ENCODE measurements around the gene IL18.
"Not testable (repeated sequence)": the region's sequence is repeated elsewhere in the genome, so short reads cannot be mapped to it uniquely, and the experiment has no call there.

Gene IL18

DNA sequence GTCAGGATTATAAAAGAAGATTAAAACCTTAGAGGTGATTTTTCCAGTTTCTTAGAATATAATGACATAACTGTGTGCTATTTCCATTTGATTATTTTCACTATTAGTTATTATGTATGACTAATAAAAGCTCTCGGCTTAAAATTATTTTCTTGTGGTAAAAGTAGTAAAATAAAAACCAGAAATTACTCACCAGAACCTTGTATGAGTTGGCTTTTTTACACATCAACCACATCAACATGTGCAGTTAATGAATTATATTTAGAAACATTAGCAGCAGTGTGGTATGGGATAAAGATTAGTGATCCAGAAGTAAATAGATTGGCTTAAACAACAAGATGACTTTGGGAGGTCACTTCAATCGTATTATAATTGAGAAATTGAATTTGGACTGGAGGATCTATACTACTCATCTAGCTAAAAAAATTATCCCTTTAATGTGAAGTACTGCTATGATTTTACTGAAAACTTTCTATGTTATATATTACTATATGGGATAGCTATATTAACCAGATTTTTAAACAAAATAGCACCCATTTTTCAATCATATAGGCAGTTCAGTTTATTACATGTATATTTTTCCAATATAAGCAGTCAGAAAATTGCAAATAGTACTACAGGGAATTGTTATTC, 8.6 kb upstream of the IL18 start:
- no peak for DNase-seq (ENCODE audit: low read depth in 2 of 2)

DNA sequence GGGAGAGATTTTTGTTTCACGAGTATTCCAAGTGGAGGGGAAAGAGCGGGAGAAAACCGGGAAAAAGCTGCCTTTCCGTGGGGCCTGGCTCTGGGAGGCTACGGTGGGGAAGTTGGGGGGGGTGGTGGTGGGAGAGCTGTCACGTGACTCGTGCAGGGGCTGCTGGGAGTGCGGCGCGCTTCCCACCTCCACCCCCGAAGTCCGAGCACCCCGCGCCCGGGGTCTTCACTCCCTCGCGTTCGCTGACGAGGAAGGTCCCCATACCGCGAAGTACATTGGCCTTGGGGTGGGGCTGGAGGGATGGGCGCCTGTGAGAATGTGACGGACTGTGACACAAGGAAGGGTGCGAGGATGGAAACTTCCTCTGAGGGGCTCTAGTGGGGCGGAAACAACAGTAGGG, 3.3 kb upstream of the IL18 start, which contains the start of gene TEX12:
Gene TEX12, plus strand, starts transcription at position 228 of the 400 bp plus-strand sequence. CDS start 1,897 bp downstream, outside the sequence.
- DNase-seq (ENCODE audit: low read depth in 2 of 2) = no peak

DNA sequence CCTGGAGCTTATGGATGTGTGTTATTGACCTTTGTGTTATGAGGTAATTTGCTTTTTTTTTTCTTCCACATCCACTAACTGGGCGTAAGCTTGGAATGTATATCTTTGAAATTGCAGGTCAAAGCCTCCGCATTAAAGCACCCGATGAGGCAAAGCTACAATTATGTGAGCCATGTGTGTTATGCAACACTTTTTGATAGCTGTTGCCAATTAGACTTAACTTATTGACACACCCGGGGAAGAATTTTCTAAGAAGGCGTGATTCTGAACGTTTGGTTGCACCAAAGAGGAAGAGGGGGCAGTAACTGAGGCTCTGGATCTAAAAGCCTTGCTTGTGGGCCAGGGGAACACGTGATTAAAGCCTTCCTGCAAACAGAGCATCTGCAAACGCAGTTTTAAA, 2.7 kb upstream of the IL18 start:
- no peak for DNase-seq (ENCODE audit: low read depth in 2 of 2)

DNA sequence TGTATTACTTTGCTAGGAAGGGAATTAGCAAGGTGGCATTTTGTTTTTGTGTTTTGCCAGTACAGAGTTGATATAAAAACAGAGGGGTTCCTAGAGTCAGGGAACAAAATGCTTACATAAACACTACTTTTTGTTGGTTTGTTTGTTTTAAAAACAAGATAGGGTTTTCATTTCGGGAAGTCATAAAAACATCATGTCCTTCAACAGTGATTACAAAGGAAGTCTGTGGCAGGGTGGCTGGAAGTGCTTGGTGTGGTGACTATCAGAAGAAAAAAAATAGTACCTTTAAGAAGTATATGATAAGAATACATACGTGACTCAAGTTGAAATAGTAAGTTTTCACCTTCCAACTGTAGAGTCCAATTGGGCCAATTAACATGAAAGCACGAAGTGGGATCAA, 1.2 kb upstream of the IL18 start:
- DNase-seq (ENCODE audit: low read depth in 2 of 2) = no peak

DNA sequence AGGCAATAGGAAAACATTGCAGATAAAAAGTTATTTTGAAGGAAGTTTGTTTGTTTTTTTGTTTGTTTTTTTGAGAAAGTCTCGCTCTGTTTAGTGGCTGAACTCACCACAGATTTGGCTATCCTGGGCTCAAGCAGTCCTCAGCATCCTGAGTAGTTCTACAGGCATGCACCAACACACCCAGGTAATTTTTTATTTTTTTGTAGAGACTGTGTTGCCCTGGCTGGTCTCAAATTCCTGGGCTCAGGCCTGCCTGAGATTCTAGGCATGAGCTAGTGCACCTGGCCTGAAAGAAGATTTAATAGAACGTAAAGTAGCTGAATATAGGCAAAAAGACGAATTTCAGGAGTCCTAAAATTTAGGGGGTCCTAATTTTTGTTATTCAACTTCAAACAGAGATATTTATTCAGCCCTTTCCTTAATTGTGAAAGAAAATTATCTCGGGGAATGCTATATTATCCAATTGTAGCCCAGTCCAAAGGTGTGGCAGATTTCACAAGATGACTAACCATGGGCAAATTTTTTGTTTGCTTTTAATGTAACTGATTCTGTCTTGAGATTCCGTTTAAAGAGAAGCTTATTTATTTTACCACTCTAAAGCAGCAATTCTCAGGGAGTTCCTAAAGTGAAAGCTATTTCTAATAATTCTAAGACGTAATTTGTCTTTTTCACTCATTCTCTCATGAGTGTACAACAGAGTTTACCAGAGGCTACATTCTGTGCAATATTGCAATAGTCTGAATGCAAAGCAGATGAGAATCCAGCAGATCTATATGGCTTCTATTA, 940 bp downstream of the IL18 start:
- DNase-seq (ENCODE audit: low read depth in 2 of 2) = no peak

DNA sequence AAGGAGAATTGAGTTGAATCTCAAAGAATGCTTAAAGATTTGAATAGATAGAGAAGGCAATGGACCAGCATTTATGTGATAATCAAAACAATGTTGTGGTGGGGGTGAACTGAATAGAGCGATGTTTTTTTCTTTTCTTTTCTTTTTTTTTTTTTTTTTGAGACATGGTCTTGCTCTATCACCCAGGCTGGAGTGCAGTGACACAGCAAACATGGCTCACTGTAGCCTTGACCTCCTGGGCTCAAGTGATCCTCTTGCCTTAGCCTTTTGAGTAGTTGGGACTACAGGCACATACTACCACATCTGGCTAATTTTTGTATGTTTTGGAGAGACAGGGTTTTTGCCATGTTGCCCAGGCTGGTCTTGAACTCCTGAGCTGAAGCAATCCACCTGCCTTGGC, 1.7 kb downstream of the IL18 start:
- DNase-seq (ENCODE audit: low read depth in 2 of 2) = not testable (repeated sequence)

DNA sequence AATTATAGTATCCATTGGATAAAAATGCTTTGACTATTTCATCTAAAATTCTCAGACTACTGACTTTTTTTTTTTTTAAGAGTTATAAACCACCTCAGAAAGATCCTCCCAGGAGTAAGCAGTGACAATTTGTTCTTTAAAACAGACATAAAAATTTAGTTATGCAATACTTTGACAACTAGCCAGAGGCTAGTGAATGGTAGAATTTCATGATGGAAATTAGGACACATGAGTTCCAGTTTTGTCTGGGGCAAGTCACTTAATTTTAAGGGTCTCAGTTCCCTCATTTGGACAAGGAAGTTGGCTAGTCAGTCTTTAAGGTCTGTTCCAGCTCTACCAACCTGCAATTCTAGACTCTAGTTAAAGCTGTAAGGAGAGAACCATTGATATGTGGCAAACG, 2.9 kb downstream of the IL18 start:
- DNase-seq (ENCODE audit: low read depth in 2 of 2) = no peak

DNA sequence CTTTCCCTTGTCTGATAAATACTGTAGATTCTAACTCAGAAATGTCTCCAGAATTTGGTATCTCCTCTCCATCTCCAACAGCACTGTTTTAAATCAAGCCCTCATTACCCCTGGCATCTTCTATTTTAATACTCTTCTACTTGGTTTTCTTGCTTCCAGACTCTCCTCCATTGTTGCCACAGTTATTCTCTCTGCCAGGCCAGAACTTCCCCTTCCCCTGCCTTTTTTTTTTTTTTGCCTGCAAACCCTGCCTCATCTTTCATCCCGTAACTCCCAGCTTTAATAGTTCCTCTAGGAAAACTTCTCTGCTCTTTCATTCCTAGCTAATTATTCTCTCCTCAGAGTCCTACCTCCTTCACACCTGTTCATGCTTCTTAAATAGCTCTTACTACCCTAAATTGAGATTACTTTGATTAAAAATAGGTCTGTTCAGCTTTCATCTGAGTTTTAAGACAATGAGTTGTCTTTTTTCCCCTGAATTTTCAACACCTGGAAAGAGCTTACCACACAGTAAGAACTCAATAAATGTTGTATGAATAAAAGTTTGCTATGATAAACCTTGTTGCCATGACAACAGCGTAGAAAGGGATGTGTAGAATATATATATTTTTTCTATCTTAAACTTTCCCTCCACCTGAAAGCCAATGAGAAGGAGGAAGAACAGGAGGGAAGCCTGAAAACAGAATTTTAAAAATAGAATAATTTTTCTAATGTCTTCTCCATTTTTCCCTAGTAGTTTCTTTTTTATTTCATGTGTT, 3.6 kb downstream of the IL18 start:
- DNase-seq (ENCODE audit: low read depth in 2 of 2) = no peak

DNA sequence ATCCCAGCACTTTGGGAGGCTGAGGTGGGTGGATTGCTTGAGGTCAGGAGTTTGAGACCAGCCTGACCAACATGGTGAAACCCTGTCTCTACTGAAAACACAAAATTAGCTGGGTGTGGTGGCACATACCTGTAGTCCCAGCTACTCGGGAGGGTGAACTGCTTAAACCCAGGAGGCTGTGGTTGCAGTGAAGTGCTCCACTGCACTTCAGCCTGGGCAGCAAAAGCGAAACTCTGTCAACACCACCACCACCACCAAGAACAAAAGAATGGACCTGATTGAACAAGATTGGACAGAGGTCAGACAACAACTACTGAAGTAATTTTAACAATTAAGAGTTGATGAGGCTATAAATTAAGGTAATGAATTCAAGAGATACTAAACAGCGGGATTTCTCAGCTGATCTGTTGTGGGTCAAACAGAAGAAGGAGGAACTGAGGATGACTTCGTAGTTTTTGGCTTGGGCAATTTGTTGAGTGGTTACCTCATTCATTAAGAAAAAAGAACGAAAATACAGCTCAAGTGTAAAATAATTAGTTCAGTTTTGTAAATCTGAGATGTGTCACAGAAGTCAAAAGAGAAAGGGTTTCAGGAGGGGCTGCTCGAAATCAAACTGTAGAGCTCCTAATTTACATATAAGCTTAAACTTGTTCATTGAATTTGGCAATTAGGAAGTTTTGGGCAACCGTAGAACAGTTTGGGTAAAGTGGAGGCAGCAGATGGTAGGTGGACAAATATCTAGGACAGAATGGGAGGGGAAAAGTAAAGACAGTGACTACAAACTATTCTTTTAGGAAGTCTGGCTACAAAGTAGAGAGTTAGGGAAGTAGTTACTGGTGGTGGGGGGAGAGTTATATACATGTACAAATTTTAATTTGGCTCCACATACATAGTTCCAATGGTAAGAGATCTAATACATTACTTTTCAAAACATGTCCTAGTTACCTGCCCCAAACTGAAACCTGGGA, 4.5 kb downstream of the IL18 start:
- no peak for DNase-seq (ENCODE audit: low read depth in 2 of 2)

DNA sequence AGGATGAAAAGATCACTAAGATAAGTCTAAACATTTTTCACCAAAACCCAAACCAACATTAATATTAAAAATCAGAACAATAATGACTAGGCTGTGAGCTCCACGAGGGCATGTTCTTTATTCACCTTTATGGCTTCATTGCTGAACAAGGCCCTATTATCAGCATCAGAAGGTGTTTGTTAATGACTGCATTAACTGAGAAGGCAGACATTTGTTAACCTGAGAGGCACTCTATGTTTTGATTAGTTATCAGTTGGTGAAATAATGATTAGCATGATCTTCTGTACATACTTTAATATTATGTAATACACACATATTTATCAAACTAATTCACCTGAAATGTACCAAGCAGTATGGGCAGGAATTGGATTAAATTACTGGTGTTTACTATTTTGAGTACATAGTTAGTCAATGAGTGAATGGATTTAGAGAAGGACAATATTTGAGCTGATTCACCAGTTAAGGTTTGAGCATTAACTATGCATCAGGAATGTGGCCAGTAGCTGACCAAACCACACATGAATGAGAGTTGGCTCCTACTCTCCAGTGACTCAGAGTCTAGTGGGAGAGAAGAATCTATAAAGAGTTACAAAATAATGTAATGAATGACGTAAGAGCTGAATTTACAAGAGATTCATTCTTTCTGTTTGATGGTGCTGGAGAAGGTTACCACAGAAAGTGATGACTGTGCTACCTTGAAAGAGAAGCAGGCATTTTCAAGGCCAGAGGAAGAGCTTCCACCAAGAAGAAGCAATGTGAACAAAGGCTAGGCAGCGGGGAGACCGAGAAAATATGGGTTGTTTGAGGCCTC, 6.7 kb downstream of the IL18 start:
- no peak for DNase-seq (ENCODE audit: low read depth in 2 of 2)

DNA sequence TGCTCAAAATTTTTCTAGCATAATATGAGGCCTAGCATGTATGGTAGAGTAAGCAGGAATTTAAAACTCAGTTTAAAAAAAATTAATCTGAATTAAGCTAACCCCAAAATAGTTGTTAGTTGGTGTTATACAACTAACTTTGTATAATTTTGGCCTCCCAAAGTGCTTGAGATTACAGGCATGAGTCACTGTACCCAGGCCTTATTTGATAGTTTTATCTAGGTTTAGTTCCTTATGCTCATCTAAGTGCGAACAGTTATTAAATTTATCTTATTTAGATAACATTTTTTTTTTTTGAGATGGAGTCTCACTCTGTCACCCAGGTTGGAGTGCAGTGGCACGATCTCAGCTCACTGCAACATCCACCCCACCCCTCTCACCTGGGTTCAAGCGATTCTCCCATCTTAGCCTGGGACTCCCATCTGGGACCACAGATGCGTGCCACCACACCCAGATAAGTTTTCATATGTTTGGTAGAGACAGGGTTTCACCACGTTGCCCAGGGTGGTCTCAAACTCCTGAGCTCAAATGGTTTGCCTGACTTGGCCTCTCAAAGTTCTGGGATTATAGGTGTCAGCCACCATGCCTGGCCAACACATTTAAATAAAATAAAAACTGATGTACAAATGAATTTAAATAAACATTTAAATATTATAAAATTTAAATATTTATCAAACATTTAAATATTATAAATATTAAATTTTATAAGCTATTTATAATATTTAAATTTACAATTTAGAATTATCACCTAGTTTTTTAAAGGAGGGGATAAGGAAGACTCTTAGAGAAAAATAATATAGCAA, 7.5 kb downstream of the IL18 start:
- no peak for DNase-seq (ENCODE audit: low read depth in 2 of 2)

DNA sequence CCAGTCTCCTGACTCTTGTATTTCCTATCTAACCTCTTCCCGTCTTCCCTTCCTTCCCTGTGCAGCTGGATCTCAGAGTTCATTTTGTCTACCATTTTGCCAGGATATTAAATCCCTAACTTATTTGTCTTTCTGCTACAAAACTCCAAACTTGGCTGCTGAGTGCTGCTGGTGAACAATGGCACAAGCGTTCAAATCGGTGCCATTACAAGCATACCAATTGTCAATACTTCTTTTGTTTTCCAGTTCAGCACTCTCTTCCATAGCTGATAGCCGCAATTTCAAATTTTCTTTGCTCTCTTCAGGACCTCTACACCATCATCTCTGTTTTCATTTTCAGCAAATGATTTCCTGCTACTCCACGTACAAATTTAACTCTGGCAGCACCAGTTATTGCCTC, 13.4 kb downstream of the IL18 start:
- no peak for DNase-seq (ENCODE audit: low read depth in 2 of 2)

DNA sequence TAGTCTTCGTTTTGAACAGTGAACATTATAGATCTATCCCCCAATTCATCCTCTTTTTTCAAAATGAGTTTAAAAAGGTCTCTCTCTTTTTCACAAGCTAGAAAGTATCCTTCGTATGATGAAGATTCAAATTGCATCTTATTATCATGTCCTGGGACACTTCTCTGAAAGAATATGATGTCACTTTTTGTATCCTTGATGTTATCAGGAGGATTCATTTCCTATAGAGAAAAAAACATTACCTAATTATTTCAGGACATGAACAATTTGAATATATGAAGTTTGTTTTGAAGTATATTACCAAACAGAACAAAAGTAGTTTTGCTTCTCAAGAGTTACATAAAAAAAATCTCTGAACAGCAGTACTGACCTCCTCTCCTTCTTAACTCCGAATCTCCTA, 20.3 kb downstream of the IL18 start:
- no peak for DNase-seq (ENCODE audit: low read depth in 2 of 2)

DNA sequence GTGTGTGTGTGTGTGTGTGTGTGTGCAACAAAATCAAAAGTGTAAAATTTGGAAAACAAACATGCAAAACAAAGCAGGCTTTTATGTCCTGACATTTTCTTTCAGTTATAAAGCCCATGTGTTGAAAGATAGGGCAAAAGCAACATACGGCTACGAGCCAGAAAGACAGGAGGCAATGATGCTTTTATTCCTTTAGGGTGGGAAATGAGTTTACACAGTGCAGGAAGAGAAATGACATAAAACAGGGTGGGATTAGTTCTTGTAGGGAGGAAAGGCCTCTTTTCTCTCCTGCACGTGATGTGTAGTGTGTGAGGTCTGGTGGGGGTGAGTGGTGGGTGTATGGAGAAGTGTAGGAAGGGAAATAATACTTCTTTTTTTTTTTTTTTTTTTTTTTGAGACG, 29.4 kb downstream of the IL18 start:
- DNase-seq (ENCODE audit: low read depth in 2 of 2) = no peak

DNA sequence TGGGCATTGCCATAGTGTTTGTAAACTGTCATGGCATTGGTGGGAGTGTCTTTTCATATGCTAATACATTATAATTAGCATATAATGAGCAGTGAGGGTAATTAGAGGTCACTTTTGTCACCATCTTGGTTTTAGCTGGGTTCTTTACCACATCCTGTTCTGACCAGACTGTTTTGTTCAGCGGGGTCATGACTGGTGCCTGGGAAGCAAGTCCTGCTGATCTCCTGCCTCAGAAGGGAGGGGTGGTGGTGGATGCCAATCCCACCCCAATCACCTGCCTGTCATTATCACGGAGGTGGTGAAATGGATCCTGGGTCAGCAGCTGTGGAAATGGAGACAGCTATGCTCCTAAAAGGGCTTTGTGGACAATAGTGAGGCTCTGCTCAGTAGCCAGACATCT, 31.2 kb downstream of the IL18 start:
- DNase-seq (ENCODE audit: low read depth in 2 of 2) = no peak

DNA sequence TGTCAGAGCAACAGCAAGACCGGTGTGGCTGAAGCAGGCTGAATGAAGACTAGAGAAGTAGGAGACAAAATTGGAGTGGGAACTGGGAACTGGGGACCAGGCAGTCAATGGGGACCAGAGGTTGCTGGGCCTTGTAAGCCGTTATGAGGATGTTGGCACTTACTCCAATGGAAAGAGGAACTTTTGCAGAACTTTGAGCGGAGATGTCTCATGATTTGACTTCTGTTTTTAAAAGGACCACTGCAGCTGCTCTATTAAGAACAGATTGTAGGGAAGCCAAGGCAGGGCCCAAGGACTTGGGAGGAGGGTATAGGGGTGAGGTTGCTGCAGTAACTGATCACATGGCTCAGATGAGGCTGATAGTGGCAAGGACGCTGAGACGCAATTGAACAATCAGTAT, 34.2 kb downstream of the IL18 start:
- DNase-seq (ENCODE audit: low read depth in 2 of 2) = no peak

DNA sequence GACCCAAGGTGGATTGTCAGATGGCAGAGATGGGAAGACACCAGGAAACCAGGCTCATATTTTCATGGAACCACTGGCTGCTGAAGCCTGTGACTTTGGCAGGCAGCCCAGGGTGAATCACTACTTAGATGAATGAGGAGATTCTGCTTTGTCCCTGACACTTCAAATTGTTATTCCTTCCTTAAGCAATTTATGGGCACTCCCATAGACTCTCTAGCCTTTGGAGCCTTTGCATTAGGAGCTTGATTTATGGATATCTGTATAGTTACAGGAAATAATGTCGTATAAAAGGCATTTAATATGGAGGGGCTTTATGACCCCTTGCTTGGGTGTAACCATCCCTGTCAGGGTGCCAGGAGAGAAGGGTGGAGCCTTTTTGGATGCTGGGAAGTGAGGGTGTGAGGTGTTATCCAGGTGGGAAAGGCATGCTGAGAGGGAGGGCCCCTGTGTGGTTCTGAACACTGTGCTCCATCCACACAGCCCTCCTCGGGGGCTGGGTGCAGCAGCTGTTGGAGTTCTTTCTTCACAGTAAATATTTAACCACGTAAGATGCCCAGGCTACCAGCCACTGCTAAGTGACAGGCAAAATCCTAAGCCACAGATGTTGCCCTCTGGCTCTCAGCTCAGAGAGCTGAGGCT, 35.3 kb downstream of the IL18 start:
- DNase-seq (ENCODE audit: low read depth in 2 of 2) = no peak

DNA sequence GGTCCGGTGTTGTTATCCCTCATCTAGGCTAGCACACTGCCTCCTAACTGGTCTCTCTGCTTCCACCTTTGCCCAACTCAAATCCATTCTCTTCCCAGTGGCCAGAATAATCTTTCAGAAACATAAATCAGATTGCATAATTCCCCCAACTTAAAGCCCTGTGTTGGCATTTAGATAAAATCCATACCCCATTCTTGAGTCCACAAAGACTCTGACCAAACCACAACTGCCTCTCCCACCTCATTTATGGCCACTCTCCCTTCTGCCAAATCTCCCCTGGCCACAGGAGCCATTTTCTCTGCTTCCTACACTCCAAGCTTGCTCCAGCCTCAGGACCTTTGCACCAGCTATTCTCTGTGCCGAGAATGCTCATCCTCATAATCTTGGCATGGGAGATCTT, 36.8 kb downstream of the IL18 start:
- DNase-seq (ENCODE audit: low read depth in 2 of 2) = no peak

DNA sequence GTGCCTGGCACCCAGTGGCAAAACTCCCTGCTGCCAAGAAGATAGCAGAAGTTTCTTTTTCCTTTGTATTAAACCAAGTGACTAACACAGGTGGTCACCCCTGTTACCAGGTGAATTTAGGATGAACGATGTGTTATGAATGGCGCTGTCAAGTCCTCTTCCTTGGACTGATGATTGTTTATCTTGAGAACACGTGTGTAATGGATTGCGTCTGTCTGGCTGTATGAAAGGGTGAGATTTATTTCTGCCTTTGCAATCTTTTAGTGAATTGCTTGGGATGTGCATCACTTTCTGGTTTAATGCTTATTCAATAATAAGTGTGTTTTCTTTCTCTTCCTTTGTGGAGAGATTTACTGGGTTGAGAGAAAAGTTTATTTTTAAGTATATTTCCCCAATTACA, 40.8 kb downstream of the IL18 start:
- no peak for DNase-seq (ENCODE audit: low read depth in 2 of 2)

Data from stimulated activated CD4-positive, alpha-beta T cell treated with anti-CD3 and anti-CD28 coated beads, Interleukin-1b, Interleukin-23, amount 100 ng/mL, for 4 hours (primary cell).